NCI-H748 (cell line): ENCODE data around the gene SLC22A16.
A peak's percentile ranks its signal among the peaks of the same experiment; 100 is the strongest.

ENCODE experiments used
- DNase-seq: peaks from one replicate; lab custom pipeline; 2025; ENCODE audit not compliant: unreplicated experiment; lab: John Stamatoyannopoulos, UW

The SLC22A16 gene

GRCh38 chr6:110449541-110449895, 26.9 kb downstream of the SLC22A16 start:
- no peak for DNase-seq

DNA sequence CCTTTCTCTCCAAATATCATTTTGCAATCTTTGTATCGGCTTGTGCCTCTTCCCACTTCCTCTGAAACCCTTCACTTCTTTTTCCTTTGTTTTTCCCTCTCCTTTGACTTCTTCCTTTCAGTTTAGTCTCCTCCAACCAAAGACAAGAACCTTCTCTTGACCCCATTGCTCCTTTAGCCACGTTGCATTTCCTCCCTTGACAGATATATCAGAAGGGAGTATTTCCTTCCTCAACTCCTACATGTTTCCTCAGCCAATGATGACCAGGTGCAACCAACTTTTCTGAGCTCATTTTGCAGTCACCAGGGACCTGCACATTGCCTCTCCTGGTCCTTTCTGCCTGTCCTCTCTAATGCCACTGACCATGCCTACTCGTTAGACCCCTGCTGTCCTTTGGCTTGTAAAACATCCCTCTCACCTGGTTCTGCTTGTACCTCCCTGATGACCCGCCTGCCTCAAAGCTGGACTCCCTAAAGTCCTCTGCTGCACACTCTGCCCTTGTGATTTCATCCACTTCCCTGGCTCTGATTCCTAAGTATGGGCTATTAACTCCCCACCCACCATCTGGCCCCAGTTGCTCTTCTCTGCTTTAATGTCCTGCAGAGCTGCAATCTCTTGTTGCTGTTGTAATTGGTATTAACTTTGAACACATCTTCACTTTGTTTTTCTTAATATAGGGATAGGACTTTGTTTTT, 27.4 kb downstream of the SLC22A16 start:
- no peak for DNase-seq

DNA sequence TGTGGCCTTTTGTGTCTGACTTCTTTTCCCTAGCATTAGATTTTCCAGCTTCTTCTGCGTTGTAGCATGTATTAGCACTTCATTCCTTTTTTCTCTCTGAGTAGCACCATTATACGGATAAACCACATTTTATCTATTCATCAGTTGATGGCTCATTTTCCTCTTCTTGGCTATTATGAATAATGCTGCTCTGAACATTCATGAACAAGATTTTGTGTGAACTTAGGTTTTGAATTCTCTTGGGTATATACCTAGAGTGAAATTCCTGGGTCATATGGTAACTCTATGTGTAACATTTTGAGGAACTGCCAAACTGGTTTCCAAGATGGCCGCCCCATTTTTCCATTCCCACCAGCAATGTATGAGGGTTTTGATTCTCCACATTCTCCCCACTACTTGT, 28.7 kb downstream of the SLC22A16 start:
- no peak for DNase-seq

- peak; percentile 9 for DNase-seq
Observed at GRCh38 chr6:110446405-110446804, 30.0 kb downstream of the SLC22A16 start.

DNA sequence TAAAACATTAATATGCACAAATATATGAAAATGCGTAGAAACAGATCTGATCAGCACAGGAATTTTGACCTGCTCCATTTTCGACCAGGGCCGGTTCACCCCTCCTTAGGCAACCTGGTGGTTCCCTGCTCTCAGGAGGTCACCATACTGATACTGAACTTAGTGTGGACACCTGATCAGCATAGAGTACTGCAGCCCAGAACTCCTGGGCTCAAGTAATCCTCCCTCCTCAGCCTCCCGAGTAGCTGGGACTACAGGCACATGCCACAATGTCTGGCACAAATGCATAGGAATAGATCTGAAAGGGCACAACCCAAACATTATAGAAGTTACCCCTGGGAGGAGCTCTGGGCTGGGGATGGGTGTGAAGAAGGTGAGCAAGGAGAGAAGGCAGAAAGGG, 36.4 kb downstream of the SLC22A16 start:
- no peak for DNase-seq

GRCh38 chr6:110439356-110439755, 37.1 kb downstream of the SLC22A16 start:
- DNase-seq: no peak

- no peak for DNase-seq
Observed at GRCh38 chr6:110434961-110435602, 41.3 kb downstream of the SLC22A16 start.

DNA sequence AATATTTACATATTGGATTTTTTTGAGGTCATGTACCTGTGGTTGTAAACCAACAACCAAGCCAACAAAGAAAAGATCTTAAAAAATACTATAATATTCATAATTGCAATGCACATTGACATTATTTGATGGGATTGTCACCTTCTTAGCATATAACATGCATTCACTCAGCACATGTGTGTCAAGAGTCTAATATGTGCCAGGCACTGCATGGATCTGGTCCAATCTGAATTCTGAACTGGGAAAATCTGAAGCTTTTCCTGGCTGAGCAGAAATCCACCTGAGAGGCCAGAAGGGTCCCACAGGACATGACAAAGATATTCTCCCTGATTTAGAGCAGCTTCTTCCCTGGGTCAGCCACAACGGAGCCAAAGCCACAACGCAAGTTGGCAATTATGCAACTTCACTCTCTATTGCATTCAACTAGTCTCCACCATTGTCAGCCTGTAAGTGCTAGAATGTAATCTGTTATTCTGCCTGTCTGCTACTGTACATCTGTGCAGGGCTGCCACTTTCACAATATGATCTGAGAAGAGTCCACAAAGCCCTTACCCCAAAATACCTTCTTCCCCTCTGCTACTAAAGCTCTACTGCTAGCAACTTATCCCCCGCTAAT, 44.0 kb downstream of the SLC22A16 start:
- no peak for DNase-seq

DNA sequence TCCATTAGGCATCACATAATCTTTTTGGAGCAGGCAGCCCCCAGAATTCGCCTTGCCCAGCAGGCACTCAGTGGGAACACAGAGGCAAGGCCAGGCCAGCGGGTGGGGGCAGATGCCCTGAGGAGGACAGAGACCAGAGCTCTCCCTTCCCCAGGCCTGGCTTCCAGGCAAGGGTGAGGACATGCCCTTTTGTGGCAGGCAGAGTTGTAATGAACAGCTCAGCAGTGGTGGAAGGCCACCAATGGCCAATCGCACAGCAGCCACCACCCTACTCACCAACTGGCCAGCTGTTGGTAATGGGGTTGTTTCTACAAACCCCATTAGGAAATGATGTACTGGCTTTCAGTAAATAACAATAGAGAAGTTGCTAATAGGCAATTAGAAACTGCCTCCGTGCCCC, 45.7 kb downstream of the SLC22A16 start:
- no peak for DNase-seq

DNA sequence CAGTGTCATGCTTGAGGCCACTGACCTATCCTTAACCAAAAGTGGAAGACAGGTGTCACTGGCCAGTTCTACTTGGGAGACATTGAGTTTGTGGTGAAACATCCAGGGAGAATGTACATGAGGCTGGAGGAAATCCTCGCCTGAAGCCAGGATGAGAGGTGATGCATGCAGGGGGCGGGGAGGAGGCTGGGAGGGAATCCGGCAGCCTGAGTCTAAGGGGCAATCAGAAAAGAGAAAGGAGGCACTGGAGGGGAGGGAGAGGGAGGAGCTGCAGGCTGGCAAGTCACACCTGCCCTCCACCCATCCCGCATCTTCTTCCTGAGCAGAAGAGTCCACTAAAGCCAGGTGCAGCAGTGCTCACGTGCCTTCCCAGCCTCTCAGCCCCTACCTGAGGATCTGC, 46.2 kb downstream of the SLC22A16 start:
- DNase-seq: peak; percentile 39

DNA sequence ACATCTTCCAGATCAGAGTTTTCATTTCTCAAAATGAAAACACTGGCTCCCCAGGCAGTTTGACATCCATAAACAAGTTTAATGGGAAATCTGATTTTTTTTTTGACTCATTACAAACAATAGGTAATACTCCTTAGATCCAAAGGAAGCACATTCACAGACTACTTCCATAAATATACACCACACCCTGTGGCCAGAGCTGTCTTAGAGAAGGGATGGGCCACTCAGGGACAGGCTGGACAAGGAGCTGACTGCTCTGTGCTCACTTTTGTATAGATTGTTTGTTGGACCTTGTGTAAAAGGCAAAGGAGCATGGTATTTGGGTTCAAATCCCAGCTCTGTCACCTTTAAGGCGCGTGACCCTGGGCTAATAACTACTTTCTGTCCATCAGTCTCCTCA, 48.3 kb downstream of the SLC22A16 start:
- DNase-seq: no peak

DNA sequence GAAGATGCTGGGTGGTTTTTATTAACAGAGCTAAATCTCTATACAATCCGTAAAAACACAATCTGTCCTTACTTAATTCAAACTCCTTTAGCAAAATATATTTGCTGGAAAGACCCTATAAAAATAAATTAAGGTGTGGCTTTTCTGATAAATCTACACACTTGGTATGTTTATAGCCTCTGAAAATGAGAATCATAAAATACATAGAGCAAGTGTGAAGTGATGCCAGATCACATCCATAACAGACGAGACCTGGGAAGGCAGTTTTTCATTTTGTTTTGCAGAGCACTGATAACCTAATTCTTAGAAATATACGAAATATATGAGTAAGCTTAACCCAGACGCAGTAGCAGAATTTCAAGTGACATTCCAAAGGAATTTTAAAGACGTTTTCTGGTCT, 50.6 kb downstream of the SLC22A16 start:
- DNase-seq: no peak

DNA sequence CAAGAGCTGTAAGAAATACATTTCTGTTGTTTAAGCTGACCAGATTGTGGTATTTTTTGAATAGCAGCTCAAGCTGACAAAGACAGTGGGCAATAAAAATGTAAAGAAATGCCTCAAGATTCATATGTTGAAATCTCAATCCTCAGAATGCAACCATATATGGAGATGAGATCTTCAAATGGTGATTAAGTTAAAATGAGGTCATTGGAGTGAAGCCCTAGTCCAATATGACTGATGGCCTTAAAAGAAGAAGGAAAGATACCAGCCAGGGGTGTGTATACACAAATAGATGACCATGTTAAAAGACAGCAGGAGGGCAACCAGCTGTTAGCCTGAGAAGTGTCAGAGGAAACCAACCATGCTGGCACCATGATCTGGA, 54.0 kb downstream of the SLC22A16 start:
- no peak for DNase-seq

- no peak for DNase-seq
Observed at GRCh38 chr6:110421749-110422443, 54.5 kb downstream of the SLC22A16 start.

DNA sequence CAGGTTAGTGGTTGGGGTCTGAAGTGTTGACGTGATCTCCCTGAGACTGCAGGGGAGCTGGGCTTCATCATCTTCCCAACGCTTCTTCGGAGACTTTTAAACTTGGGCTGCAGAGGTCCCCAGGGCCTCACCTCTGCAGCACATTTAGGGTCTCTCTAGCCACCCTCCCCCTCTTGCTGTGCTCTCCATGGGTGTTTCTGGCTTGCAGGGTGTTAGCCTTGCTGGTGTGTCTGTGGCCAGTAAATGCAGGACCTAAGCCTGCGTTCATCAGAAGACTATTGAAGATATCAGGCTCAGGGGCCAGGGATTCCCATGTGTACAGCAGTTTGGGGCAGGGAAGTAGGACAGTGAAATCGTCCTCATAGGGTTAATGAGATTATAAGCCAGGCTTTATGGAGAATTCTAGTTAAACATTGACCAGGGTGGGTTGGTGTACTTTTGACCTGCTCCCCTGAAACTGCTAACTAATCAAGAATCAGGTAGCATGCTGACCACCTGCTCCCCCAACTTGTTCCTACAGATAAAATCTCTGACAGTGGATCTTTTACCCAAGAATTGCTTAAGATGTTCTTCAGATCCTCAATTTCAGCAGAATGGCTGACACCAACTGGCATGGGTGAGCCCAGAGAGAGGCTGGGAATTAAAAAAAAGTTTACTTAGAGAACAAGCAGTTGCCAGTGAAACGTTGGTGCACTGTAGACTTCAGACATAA, 57.2 kb downstream of the SLC22A16 start:
- no peak for DNase-seq

GRCh38 chr6:110418594-110418993, 57.8 kb downstream of the SLC22A16 start:
- no peak for DNase-seq

GRCh38 chr6:110415086-110415916, 61.1 kb downstream of the SLC22A16 start, which contains the start of gene DDO:
Gene DDO (minus strand): TSS chr6:110415575. CDS start chr6:110413462, 2,113 bp downstream.
- no peak for DNase-seq

DNA sequence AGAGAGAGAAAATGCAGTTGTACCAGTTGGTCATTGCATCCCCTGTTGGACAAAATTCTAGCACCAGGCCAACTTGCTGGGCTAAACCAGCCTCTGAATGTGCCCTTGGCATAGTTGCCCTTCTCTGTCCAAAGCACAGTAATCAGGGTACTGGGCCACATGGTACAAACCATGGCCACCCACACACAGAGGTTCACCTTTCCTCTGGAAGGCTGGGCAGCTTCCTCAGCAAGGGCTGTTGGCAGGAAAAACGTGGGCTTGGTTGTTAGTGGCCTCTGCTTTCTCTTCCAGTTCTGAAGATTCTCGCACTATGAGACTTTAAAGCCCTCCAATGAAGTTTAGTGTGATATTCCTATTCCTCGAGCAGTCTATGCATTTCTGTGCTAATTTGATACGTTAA, 61.7 kb downstream of the SLC22A16 start:
- no peak for DNase-seq

GRCh38 chr6:110412360-110412759, 64.1 kb downstream of the SLC22A16 start:
- no peak for DNase-seq

- DNase-seq: no peak
Observed at GRCh38 chr6:110410511-110410910, 65.9 kb downstream of the SLC22A16 start.
